ENCODE results near the gene CCDC102B. TPM values are rescaled to one million over a fixed set of nuclear protein-coding genes. Genes with fewer than 3 reads are reported as not detected.

CCDC102B gene
- total and polyA plus RNA-seq, 12 donors, result 2.7 to 16.7 (median 8.6) TPM

DNA sequence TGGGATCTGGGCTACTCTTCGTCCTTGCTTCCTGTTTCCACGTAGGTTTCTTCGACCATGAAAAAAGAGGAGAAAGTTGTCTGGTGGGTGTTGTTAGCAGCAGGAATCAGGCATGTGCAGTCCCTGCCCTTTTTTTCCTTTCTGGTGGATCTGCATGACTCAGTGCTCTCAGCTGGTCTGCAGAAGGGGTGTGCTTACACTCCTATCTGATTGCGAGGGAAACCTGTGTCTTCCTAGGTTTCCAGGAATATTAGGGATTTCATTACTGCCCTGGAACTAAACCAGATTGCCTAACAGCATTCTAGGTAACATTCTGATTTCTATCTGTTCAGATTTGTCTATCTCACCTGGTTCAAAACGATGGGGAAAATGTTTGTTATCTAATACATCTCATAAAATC is 174.3 kb downstream of the CCDC102B start:
- Histone ChIP-seq H3K27ac (no peak overlapping the region), H3K4me3 (no peak overlapping the region), H3K9me3 (replicated peaks in 1 of 3) (no peaks in the 10 kb centered on the region), H3K27me3 (no peaks in the 10 kb centered on the region), H3K4me1 (replicated peaks in 1 of 2) (no peaks in the 10 kb centered on the region), H3K36me3 (replicated peaks in 1 of 2) (no peaks in the 10 kb centered on the region)
- TF ChIP-seq, protein P1, sequence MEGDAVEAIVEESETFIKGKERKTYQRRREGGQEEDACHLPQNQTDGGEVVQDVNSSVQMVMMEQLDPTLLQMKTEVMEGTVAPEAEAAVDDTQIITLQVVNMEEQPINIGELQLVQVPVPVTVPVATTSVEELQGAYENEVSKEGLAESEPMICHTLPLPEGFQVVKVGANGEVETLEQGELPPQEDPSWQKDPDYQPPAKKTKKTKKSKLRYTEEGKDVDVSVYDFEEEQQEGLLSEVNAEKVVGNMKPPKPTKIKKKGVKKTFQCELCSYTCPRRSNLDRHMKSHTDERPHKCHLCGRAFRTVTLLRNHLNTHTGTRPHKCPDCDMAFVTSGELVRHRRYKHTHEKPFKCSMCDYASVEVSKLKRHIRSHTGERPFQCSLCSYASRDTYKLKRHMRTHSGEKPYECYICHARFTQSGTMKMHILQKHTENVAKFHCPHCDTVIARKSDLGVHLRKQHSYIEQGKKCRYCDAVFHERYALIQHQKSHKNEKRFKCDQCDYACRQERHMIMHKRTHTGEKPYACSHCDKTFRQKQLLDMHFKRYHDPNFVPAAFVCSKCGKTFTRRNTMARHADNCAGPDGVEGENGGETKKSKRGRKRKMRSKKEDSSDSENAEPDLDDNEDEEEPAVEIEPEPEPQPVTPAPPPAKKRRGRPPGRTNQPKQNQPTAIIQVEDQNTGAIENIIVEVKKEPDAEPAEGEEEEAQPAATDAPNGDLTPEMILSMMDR (IDR thresholded peaks at IDR 0.05), result no peak
- TF ChIP-seq POLR2A (IDR thresholded peaks at IDR 0.05), result no peak
- intact Hi-C loops (cut with DNase I), result no loop called here
- no peak for DNase-seq
- WGBS, 4 donors, result 56 to 74% (median 70%) methylated on average over 5 of the region's 5 CpGs

DNA sequence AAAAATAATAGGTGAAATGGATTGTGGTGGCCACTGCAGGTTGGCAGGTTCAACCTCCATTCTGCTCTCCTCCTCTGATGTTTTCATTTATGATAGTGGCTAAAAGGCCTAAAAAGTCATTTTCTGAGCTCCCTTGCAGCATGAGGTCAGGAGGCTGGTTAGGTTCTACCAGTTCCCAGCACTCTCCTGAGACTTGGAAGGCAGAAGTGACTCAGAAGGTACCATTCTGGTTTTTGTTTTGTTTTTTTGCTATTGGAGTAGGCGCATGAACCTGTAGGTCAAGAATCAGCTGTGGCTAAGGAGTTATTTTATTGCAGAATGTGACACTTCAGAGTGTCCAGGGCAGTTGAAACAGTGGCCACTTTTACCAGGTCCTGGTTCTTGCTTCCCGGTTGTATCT is 181.9 kb downstream of the CCDC102B start:
- Histone ChIP-seq H3K9me3 (replicated peaks in 1 of 3) (no peaks in the 10 kb centered on the region), H3K4me3 (no peak overlapping the region), H3K36me3 (replicated peaks in 1 of 2) (no peaks in the 10 kb centered on the region), H3K4me1 (replicated peaks in 1 of 2) (no peaks in the 10 kb centered on the region), H3K27me3 (no peaks in the 10 kb centered on the region), H3K27ac (no peak overlapping the region)
- intact Hi-C loops (cut with DNase I), result no loop called here
- TF ChIP-seq, protein P1 (IDR thresholded peaks at IDR 0.05), result no peak
- TF ChIP-seq POLR2A (IDR thresholded peaks at IDR 0.05), result no peak
- DNase-seq, result no peak
- WGBS, 4 donors, result 86 to 100% (median 95%) methylated on average over 2 of the region's 2 CpGs

DNA sequence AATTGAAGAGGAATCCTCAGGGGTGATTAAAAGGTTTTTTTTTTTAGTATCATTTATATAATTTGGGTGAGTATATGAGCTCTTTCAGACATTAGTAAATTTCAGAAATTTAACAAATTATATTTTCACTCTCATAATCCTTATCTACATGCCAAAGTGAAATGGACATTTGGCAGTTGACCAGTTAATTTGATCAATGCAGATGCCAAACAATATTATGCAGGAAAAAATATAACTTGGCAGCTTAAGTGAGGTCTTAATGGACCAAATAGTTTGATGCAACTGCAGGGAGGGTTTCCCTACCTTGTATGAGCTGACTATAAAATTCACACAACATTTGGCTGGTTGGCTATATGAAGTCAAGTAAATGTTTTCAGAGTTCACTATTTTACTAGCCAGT is 185.2 kb downstream of the CCDC102B start:
- Histone ChIP-seq H3K36me3 (replicated peaks in 1 of 2) (no peaks in the 10 kb centered on the region), H3K27ac (no peak overlapping the region), H3K27me3 (no peaks in the 10 kb centered on the region), H3K4me3 (no peak overlapping the region), H3K4me1 (replicated peaks in 1 of 2) (no peaks in the 10 kb centered on the region), H3K9me3 (replicated peaks in 1 of 3) (no peaks in the 10 kb centered on the region)
- intact Hi-C loops (cut with DNase I), result no loop called here
- TF ChIP-seq, protein P1 (IDR thresholded peaks at IDR 0.05), result no peak
- TF ChIP-seq POLR2A (IDR thresholded peaks at IDR 0.05), result no peak
- no peak for DNase-seq

DNA sequence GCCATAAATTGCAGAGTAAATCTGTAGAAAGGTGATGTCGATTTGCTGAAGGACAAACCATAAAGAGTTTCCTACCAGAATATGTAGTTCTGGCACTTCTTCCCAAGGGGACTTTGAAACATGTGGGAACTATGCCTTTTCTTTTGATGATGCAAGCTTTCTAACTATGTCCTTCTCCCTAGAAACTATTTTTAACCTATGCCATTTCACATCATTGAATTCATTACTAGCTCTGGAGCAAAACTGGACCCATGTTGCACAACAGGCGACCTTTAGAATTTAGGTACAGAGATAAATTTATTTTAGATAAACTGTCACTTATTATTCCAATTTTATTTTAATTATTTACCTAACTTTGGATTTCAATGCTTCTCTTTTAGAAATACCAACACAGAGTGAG is 186.5 kb downstream of the CCDC102B start:
- H3K27ac ChIP-seq, result no peak overlapping the region
- H3K9me3 ChIP-seq (replicated peaks in 1 of 3), result no peaks in the 10 kb centered on the region
- no peak for DNase-seq
- TF ChIP-seq POLR2A (IDR thresholded peaks at IDR 0.05), result no peak
- TF ChIP-seq, protein P1 (IDR thresholded peaks at IDR 0.05), result no peak
- intact Hi-C loops (cut with DNase I), result no loop called here
- H3K27me3 ChIP-seq, result no peaks in the 10 kb centered on the region
- H3K4me3 ChIP-seq, result no peak overlapping the region
- H3K36me3 ChIP-seq (replicated peaks in 1 of 2), result no peaks in the 10 kb centered on the region
- WGBS, 4 donors, result 46 to 66% (median 58%) methylated on average over 2 of the region's 2 CpGs
- no peaks in the 10 kb centered on the region for H3K4me1 ChIP-seq (replicated peaks in 1 of 2)
